ENCODE measurements around the gene GNAS.
"Not testable (repeated sequence)": the region's sequence is repeated elsewhere in the genome, so short reads cannot be mapped to it uniquely, and the experiment has no call there.

GNAS gene

DNA sequence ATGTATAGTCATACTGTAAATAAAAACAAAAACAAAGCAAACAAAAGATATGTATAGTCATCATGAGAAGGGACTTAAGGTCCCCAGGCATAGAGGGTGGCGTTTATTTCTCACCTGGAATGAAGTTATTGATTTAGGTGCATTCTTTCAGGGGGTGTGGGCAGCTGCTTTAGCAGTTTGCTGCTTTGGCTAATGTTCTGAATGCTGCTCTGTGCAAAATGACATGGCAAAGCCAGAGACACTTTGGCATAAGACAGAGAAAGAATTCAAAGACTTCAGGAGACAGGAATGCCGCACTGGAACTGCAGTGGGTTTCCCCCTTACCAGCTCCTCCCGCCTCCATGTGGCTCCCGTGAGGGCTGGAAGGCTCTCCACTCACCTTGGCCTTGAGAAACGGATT is 92.1 kb downstream of the GNAS start:
- H3K9me3 ChIP-seq (ENCODE audit: insufficient read depth, low read depth, low read length), result no peaks in the 10 kb centered on the region
- H3K9me2 ChIP-seq (replicated peaks; ENCODE audit: low read depth, low read length), result no peaks in the 10 kb centered on the region
- H3K27me3 ChIP-seq (ENCODE audit: insufficient read depth, low read length, poor library complexity, severe bottlenecking), result no peaks in the 10 kb centered on the region
- no peak overlapping the region for H2AFZ ChIP-seq (ENCODE audit: low read length)
- no peaks in the 10 kb centered on the region for H3K36me3 ChIP-seq (ENCODE audit: insufficient read depth, low read length)
- no peaks in the 10 kb centered on the region for H3K79me2 ChIP-seq (ENCODE audit: insufficient read depth, low read length)
- no peak overlapping the region for H3K4me2 ChIP-seq (ENCODE audit: low read depth, low read length, poor library complexity, severe bottlenecking)
- no peak overlapping the region for H3K9ac ChIP-seq (ENCODE audit: low read depth, low read length, poor library complexity, severe bottlenecking)
- no peaks in the 10 kb centered on the region for H4K20me1 ChIP-seq (ENCODE audit: insufficient read depth, low read length, poor library complexity, severe bottlenecking)
- no peaks in the 10 kb centered on the region for H3K4me1 ChIP-seq (ENCODE audit: insufficient read depth, low read length, poor library complexity, severe bottlenecking)
- no peak for TF ChIP-seq EZH2phosphoT487 (IDR thresholded peaks at IDR 0.05; ENCODE audit: borderline replicate concordance)
- TF ChIP-seq CTCF (conservative IDR thresholded peaks at IDR 0.05; ENCODE audit: low read length), result no peak
- H3F3A ChIP-seq (ENCODE audit: low read depth), result no peaks in the 10 kb centered on the region
- no peak overlapping the region for H3K4me3 ChIP-seq (ENCODE audit: low read length, poor library complexity, severe bottlenecking)

GRCh38 chr20:58945965-58946631 is 93.6 kb downstream of the GNAS start:
- H3F3A ChIP-seq (ENCODE audit: low read depth), result no peaks in the 10 kb centered on the region
- no peak overlapping the region for H2AFZ ChIP-seq (ENCODE audit: low read length)
- H3K4me3 ChIP-seq (ENCODE audit: low read length, poor library complexity, severe bottlenecking), result no peak overlapping the region
- no peak overlapping the region for H3K4me2 ChIP-seq (ENCODE audit: low read depth, low read length, poor library complexity, severe bottlenecking)
- H3K9me2 ChIP-seq (replicated peaks; ENCODE audit: low read depth, low read length), result no peaks in the 10 kb centered on the region
- no peak overlapping the region for H3K9ac ChIP-seq (ENCODE audit: low read depth, low read length, poor library complexity, severe bottlenecking)
- no peaks in the 10 kb centered on the region for H3K79me2 ChIP-seq (ENCODE audit: insufficient read depth, low read length)
- TF ChIP-seq CTCF (conservative IDR thresholded peaks at IDR 0.05; ENCODE audit: low read length) (no peak), EZH2phosphoT487 (IDR thresholded peaks at IDR 0.05; ENCODE audit: borderline replicate concordance) (no peak)
- H3K27me3 ChIP-seq (ENCODE audit: insufficient read depth, low read length, poor library complexity, severe bottlenecking), result no peaks in the 10 kb centered on the region
- H3K9me3 ChIP-seq (ENCODE audit: insufficient read depth, low read depth, low read length), result no peaks in the 10 kb centered on the region
- no peaks in the 10 kb centered on the region for H3K4me1 ChIP-seq (ENCODE audit: insufficient read depth, low read length, poor library complexity, severe bottlenecking)
- H3K36me3 ChIP-seq (ENCODE audit: insufficient read depth, low read length), result no peaks in the 10 kb centered on the region
- H4K20me1 ChIP-seq (ENCODE audit: insufficient read depth, low read length, poor library complexity, severe bottlenecking), result no peaks in the 10 kb centered on the region

DNA sequence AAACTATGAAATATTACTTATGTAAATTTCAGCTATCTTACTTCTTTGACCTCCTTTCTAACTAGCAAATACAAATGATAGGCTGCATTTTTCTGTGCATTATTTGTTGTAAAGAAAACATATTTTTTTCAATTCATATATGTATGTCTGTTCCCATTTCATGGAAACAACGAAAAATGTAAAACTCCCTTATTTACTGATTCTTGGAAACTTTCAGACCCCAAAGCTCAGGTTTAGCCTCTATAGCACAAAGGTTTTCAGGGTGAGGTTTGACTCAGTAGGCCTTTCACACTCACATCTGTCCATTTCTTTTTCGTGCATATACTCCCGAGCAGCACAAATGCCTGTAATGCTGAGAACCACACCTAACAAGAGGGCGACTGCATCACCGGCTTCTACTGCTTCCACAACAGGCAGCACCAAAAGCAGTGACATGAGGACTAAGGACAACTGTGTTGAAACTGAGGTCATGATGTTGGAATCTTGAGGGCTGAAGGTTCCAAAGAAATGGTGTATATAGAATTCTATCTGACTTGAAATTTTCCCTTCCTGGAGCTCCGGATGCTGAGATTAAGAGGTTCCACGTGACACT is 95.4 kb downstream of the GNAS start:
- not testable (repeated sequence) for H3K79me2 ChIP-seq (ENCODE audit: insufficient read depth, low read length); H3K27me3 ChIP-seq (ENCODE audit: insufficient read depth, low read length, poor library complexity, severe bottlenecking); H3K4me3 ChIP-seq (ENCODE audit: low read length, poor library complexity, severe bottlenecking); H3K4me1 ChIP-seq (ENCODE audit: insufficient read depth, low read length, poor library complexity, severe bottlenecking); H3K36me3 ChIP-seq (ENCODE audit: insufficient read depth, low read length); H2AFZ ChIP-seq (ENCODE audit: low read length); H4K20me1 ChIP-seq (ENCODE audit: insufficient read depth, low read length, poor library complexity, severe bottlenecking); H3K9me2 ChIP-seq (replicated peaks; ENCODE audit: low read depth, low read length); H3K9me3 ChIP-seq (ENCODE audit: insufficient read depth, low read depth, low read length); H3K4me2 ChIP-seq (ENCODE audit: low read depth, low read length, poor library complexity, severe bottlenecking); H3F3A ChIP-seq (ENCODE audit: low read depth); H3K9ac ChIP-seq (ENCODE audit: low read depth, low read length, poor library complexity, severe bottlenecking)

- H3K9me3 ChIP-seq (ENCODE audit: insufficient read depth, low read depth, low read length), result no peaks in the 10 kb centered on the region
- TF ChIP-seq EZH2phosphoT487 (IDR thresholded peaks at IDR 0.05; ENCODE audit: borderline replicate concordance), result no peak
- peak; percentile 47 for TF ChIP-seq CTCF (conservative IDR thresholded peaks at IDR 0.05; ENCODE audit: low read length)
- no peak overlapping the region for H3K4me2 ChIP-seq (ENCODE audit: low read depth, low read length, poor library complexity, severe bottlenecking)
- no peaks in the 10 kb centered on the region for H4K20me1 ChIP-seq (ENCODE audit: insufficient read depth, low read length, poor library complexity, severe bottlenecking)
- H3K79me2 ChIP-seq (ENCODE audit: insufficient read depth, low read length), result no peaks in the 10 kb centered on the region
- no peak overlapping the region for H3K4me3 ChIP-seq (ENCODE audit: low read length, poor library complexity, severe bottlenecking)
- H3K27me3 ChIP-seq (ENCODE audit: insufficient read depth, low read length, poor library complexity, severe bottlenecking), result peaks cover 4% of the 10 kb centered on the region
- H3K36me3 ChIP-seq (ENCODE audit: insufficient read depth, low read length), result no peaks in the 10 kb centered on the region
- H3F3A ChIP-seq (ENCODE audit: low read depth), result no peaks in the 10 kb centered on the region
- no peaks in the 10 kb centered on the region for H3K9me2 ChIP-seq (replicated peaks; ENCODE audit: low read depth, low read length)
- no peak overlapping the region for H3K9ac ChIP-seq (ENCODE audit: low read depth, low read length, poor library complexity, severe bottlenecking)
- H2AFZ ChIP-seq (ENCODE audit: low read length), result no peak overlapping the region
- no peaks in the 10 kb centered on the region for H3K4me1 ChIP-seq (ENCODE audit: insufficient read depth, low read length, poor library complexity, severe bottlenecking)
These were observed 98.1 kb downstream of the GNAS start for GRCh38 chr20:58950603-58951002.
